Uterus (tissue), 2 donors: ENCODE results near the gene C6orf89.

Experiments
- POLR2A ChIP-seq, 2 donors: fragments of 450-650 bp; IDR thresholded peaks; one replicate each; pipeline ENCODE4 v1.6.1; 2016; ENCODE audit warnings: antibody characterized with exemption in 2 of 2, mild to moderate bottlenecking in 1 of 2, moderate library complexity in 1 of 2
- TF ChIP-seq, protein P1 (sequence below), 4 experiments: fragments of 200-600 bp in 2 of 4; fragments of 450-650 bp in 2 of 4; sonication (generic) in 2 of 4; IDR thresholded peaks; one replicate each; pipeline ENCODE4 v1.5.1; 2016 to 2019; ENCODE audit warnings: antibody characterized with exemption in 4 of 4, mild to moderate bottlenecking in 2 of 4, moderate library complexity in 1 of 4

DNA sequence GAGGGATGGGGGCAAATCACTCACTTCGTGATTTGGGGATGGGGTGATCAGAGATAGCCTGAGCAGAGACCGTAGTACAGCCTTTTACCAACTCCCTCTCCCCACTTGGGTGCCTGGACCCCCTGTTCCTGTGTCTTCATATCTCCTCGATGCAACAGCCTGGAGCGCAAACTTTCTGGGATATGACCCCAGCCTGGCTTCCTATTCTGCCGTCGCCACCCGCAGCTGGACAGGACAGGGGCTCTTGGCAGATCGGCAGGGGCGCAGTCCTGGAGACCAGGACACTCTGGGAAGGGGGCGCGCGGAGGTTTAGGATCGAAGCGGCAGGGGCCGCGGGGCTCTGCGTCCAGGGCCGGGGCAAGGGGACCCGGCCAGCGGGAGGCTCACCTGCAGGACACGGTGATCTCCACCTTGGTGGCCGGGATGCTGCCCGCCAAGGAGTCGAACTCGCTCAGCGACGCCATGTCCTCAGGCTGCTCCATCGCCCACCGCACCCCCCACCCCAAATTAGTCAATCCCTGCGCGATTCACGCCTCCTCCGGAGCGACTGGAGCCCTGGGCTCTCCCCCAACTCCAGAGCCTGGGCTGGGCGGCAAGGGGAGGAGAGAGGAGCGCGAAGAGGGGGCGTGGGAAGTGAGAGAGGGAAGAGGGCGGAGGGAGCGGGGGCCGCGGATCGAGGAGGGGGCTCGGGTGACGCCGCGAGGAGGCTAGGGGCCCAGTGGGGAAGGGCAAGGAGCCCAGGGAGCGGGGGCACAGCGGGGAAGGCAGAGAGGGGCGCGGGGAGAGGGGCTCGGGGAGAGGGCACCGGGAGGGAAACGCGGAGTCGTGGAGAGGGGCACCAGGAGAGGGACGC is 46.6 kb upstream of the C6orf89 start, which contains the start of gene CPNE5:
- TF ChIP-seq, protein P1, sequence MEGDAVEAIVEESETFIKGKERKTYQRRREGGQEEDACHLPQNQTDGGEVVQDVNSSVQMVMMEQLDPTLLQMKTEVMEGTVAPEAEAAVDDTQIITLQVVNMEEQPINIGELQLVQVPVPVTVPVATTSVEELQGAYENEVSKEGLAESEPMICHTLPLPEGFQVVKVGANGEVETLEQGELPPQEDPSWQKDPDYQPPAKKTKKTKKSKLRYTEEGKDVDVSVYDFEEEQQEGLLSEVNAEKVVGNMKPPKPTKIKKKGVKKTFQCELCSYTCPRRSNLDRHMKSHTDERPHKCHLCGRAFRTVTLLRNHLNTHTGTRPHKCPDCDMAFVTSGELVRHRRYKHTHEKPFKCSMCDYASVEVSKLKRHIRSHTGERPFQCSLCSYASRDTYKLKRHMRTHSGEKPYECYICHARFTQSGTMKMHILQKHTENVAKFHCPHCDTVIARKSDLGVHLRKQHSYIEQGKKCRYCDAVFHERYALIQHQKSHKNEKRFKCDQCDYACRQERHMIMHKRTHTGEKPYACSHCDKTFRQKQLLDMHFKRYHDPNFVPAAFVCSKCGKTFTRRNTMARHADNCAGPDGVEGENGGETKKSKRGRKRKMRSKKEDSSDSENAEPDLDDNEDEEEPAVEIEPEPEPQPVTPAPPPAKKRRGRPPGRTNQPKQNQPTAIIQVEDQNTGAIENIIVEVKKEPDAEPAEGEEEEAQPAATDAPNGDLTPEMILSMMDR (IDR thresholded peaks at IDR 0.05) = no peak
- no peak for TF ChIP-seq POLR2A (IDR thresholded peaks at IDR 0.05)
